Measurements from ENCODE around the gene NDUFB10. TPM values are rescaled to one million over a fixed set of nuclear protein-coding genes. Genes with fewer than 3 reads are reported as not detected.

The NDUFB10 gene
- total and polyA plus RNA-seq, 2 experiments from 2014 or later = 244 to 495 TPM

DNA sequence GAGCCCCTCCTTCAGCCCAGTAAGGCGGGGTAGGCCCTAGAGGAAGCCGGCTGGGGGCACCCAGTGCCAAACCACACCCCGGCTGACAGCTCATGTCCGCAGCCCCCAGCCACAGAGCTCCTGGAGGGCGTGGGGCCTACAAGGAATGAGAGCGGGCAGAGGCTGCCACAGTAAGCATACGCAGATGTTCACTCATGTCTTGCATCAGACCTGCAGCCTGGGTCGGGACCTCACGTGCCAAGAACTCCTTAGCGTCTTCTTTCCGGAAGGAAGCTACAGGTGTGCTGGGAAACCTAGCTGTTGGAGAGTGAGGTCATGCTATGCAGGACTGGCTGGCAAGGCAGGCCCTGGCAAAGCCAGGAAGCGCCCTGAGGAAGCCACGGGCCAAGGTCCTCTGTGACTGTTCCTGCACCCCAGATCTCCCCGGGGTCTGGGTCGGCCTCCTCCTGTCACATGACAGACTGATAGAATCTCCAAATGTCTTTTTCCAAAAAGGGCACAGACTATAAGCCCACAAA is 48.7 kb downstream of the NDUFB10 start (continued):
- TF ChIP-seq ZNF114 (CRISPR knock-in tag; IDR thresholded peaks at IDR 0.05) = no peak

DNA sequence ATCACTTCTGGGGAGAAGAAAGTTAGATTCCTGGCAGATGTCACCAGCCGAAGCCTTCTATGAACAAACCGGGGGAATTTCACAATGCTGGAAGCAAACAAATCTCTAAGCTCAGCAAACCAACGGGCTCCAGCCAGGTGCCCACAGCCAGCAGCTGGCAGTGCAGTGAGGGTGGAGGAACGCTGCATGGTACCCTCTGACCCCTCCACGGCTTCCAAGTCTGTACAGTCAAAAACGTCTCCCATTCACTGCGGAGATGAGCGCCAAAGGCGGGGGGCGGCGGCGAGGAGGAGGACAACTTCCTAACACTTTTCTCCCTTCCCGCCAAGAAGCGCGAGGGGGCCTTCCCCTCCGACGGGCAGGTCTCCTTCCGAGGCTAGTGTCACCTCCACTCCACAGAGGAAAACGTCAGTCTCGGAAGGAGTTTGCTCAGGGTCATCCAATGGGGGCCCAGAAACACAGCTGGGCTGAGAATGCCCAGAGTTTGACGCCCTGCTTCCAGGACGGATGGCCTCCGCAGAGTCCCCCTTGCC is 49.4 kb downstream of the NDUFB10 start:
- no peaks in the 10 kb centered on the region for H3K9me3 Mint-ChIP-seq
- peak overlapping the region; percentile 74 for H3K4me3 Mint-ChIP-seq
- H3K27me3 Mint-ChIP-seq (ENCODE audit: insufficient read depth, low read depth, poor library complexity) = peaks cover 15% of the 10 kb centered on the region
- H3K4me1 Mint-ChIP-seq = peaks cover 37% of the 10 kb centered on the region
- Histone ChIP-seq H3K4me2 (peak overlapping the region; percentile 97), H3K4me1 (ENCODE audit: insufficient read depth) (peaks cover 22% of the 10 kb centered on the region), H3K27ac (ENCODE audit: low read depth) (0 out of 2 replicates have a peak overlapping the region, but pooled peaks have one; percentile 45), H3K9me2 (ENCODE audit: insufficient read depth) (no peaks in the 10 kb centered on the region), H3K27me3 (ENCODE audit: insufficient read depth) (no peaks in the 10 kb centered on the region), H3F3A (replicated peaks; ENCODE audit: low read depth) (peaks cover 23% of the 10 kb centered on the region; the same call in 1 of the 2 replicates), H3K36me3 (ENCODE audit: insufficient read depth) (no peaks in the 10 kb centered on the region), H4K20me1 (replicated peaks; ENCODE audit: insufficient read depth) (peaks cover 36% of the 10 kb centered on the region), H2AFZ (no peak overlapping the region), H3K79me2 (replicated peaks; ENCODE audit: insufficient read depth) (peaks cover 37% of the 10 kb centered on the region), H3K4me3 (peak overlapping the region; percentile 91)
- DNase-seq (ENCODE audit: low spot score) (no peak), ATAC-seq (no peak)
- H3K27ac Mint-ChIP-seq = no peak overlapping the region; the same call in 1 of the 2 replicates
- H3K36me3 Mint-ChIP-seq (ENCODE audit: low read depth) = peaks cover 11% of the 10 kb centered on the region
- TF ChIP-seq EZH2 (IDR thresholded peaks at IDR 0.05; ENCODE audit: low read depth, unreplicated experiment) (no peak), EZH2phosphoT487 (IDR thresholded peaks at IDR 0.05; ENCODE audit: unreplicated experiment) (no peak), POLR2AphosphoS5 (IDR thresholded peaks at IDR 0.05; ENCODE audit: low read depth) (no peak), NANOG (IDR thresholded peaks at IDR 0.05; ENCODE audit: borderline replicate concordance) (no peak), ZNF114 (CRISPR knock-in tag; IDR thresholded peaks at IDR 0.05) (no peak), ZNF331 (CRISPR knock-in tag; IDR thresholded peaks at IDR 0.05; ENCODE audit: low read depth) (no peak)
- TF ChIP-seq, protein P1, sequence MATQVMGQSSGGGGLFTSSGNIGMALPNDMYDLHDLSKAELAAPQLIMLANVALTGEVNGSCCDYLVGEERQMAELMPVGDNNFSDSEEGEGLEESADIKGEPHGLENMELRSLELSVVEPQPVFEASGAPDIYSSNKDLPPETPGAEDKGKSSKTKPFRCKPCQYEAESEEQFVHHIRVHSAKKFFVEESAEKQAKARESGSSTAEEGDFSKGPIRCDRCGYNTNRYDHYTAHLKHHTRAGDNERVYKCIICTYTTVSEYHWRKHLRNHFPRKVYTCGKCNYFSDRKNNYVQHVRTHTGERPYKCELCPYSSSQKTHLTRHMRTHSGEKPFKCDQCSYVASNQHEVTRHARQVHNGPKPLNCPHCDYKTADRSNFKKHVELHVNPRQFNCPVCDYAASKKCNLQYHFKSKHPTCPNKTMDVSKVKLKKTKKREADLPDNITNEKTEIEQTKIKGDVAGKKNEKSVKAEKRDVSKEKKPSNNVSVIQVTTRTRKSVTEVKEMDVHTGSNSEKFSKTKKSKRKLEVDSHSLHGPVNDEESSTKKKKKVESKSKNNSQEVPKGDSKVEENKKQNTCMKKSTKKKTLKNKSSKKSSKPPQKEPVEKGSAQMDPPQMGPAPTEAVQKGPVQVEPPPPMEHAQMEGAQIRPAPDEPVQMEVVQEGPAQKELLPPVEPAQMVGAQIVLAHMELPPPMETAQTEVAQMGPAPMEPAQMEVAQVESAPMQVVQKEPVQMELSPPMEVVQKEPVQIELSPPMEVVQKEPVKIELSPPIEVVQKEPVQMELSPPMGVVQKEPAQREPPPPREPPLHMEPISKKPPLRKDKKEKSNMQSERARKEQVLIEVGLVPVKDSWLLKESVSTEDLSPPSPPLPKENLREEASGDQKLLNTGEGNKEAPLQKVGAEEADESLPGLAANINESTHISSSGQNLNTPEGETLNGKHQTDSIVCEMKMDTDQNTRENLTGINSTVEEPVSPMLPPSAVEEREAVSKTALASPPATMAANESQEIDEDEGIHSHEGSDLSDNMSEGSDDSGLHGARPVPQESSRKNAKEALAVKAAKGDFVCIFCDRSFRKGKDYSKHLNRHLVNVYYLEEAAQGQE (IDR thresholded peaks at IDR 0.05; ENCODE audit: unreplicated experiment) = no peak
- TF ChIP-seq, protein P2, sequence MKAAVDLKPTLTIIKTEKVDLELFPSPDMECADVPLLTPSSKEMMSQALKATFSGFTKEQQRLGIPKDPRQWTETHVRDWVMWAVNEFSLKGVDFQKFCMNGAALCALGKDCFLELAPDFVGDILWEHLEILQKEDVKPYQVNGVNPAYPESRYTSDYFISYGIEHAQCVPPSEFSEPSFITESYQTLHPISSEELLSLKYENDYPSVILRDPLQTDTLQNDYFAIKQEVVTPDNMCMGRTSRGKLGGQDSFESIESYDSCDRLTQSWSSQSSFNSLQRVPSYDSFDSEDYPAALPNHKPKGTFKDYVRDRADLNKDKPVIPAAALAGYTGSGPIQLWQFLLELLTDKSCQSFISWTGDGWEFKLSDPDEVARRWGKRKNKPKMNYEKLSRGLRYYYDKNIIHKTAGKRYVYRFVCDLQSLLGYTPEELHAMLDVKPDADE (IDR thresholded peaks at IDR 0.05) = no peak
- TF ChIP-seq, protein P3, sequence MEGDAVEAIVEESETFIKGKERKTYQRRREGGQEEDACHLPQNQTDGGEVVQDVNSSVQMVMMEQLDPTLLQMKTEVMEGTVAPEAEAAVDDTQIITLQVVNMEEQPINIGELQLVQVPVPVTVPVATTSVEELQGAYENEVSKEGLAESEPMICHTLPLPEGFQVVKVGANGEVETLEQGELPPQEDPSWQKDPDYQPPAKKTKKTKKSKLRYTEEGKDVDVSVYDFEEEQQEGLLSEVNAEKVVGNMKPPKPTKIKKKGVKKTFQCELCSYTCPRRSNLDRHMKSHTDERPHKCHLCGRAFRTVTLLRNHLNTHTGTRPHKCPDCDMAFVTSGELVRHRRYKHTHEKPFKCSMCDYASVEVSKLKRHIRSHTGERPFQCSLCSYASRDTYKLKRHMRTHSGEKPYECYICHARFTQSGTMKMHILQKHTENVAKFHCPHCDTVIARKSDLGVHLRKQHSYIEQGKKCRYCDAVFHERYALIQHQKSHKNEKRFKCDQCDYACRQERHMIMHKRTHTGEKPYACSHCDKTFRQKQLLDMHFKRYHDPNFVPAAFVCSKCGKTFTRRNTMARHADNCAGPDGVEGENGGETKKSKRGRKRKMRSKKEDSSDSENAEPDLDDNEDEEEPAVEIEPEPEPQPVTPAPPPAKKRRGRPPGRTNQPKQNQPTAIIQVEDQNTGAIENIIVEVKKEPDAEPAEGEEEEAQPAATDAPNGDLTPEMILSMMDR (conservative IDR thresholded peaks at IDR 0.05; ENCODE audit: low read depth in 2 of 2) = no peak
